HG03439 (cell line): ENCODE data around the gene MPLKIP.
"Not testable (repeated sequence)": the region's sequence is repeated elsewhere in the genome, so short reads cannot be mapped to it uniquely, and the experiment has no call there.

Experiments
- ATAC-seq: cut with Tn5 transposase; IDR thresholded peaks from one replicate; pipeline ENCODE4 v1.9.1; 2021; ENCODE audit warnings: mild to moderate bottlenecking, moderate library complexity; ENCODE audit not compliant: unreplicated experiment

MPLKIP gene

DNA sequence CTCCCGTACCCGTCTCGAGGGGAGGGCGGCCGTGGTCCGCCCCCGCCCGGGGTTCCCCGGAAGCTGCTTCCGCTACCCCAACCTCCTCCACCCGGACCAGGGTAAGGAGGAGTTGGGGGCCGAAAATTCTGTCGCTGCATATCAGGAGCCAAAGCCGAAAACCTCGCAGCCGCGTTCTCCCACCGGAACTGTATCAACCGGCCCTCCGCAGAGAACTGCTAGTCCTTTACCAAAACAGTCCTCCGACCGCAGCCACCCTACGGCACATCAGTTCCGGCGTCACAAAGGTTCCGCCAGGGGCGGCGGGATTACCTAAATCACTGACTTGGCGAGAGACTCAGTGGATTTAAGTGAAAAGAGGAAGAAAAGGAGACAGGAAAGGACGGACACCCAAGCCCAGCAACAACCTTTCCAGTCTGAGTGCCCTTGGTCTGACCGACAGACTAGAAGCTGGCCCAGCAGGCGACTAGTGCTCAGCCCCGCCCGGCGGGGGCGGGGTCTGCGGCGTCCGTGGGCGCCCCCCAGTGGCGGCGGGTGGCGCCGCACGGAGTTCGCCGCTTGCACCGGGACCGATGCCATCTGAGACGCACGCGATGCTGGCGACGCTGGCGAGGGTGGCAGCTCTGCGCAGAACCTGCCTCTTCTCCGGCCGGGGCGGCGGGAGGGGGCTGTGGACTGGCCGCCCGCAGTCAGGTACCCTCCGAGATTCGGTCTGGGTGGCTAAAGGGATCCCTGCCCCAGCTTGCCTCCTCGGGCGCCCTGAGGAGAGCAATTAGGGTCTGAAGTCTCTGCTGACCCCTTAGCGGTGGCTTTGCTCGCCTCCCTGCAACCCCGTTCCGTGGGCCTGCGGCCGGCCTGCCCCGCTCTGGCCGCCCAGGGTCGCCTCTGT lies at the start of gene MPLKIP, which contains the start of gene SUGCT:
Gene MPLKIP, minus strand, starts transcription at position 195 of the 889 bp plus-strand sequence. Its CDS starts 55 bp downstream, at position 140.
Gene SUGCT, plus strand, starts transcription at position 578 of the 889 bp plus-strand sequence.
- ATAC-seq = peak; percentile 91

- no peak for ATAC-seq
Measured at GRCh38 chr7:40182452-40182851, 48.0 kb upstream of the MPLKIP start.

- ATAC-seq = no peak
Measured at GRCh38 chr7:40177071-40177470, 42.6 kb upstream of the MPLKIP start.

DNA sequence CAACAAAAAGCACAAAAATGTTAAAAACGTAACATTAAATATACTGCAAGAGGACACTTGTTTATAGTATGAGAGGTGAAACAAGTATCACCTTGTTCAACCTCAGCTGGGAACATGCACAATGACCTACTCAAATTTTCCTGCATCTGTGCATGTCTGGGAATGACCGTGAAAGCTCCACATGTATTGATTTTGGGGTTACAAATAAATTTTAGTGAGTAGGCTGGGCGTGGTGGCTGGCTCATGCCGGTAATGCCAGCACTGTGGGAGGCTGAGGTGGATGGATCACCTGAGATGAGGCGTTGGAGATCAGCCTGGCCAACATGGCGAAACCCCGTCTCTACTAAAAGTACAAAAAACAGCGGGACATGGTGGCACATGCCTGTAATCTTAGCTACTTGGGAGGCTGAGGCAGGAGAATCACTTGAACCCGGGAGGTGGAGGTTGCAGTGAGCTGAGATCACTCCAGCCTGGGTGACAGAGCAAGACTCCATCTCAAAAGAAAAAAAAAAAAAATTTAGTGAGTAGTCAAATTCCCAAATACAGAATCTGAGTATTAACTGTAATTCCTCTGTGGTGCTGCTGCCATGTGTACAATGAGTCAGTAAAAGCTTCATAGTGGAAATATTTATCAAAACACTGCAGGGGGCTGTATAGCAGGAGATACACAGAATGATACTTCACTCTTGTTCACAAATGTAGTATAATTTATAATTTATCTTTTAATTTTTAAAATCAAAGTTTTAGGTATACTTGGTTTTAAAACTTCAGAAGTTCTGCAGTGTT lies 41.5 kb upstream of the MPLKIP start:
- no peak for ATAC-seq

GRCh38 chr7:40175256-40175655 lies 40.8 kb upstream of the MPLKIP start:
- ATAC-seq = not testable (repeated sequence)

DNA sequence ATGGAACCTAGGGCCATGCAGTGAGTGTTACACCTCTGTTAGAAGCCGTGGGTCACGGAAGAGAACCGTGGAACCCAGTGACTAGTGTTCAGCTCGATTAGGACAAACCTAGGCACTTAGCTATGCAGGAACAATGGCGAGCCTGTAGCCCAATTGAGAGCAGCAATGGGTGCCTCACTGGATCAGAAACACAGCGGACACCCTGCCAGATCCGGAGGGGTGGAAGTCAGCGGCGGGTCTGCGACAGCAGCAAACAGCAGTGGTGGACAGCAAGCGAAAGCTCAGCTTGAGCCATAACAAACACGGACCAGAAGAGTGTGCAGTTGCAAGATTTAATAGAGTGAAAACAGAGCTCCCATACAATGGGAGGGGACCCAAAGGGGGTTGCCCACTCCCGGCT lies 38.7 kb upstream of the MPLKIP start:
- ATAC-seq = not testable (repeated sequence)

GRCh38 chr7:40168266-40168665 lies 33.8 kb upstream of the MPLKIP start:
- ATAC-seq = not testable (repeated sequence)

- no peak for ATAC-seq
Measured at GRCh38 chr7:40167291-40167690, 32.9 kb upstream of the MPLKIP start.

GRCh38 chr7:40165216-40165615 lies 30.8 kb upstream of the MPLKIP start:
- ATAC-seq = no peak

DNA sequence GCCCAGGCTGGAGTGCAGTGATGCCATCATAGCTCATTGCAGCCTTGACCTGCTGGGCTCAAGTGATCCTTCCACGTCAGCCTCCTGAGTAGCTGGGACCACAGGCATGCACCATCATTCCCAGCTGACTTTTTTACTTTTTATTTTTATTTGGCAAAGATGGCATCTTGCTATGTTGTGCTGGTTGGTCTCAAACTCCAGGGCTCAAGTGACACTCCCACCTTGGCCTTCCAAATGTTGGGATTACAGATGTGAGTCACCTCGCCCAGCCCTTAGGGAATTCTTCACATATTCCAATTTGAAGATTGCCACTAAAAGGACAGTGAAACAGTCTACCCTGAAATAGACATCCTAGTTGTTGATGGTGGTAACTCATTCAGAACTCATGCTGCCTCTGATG lies 28.1 kb upstream of the MPLKIP start:
- ATAC-seq = no peak

- no peak for ATAC-seq
Measured at GRCh38 chr7:40156988-40157387, 22.6 kb upstream of the MPLKIP start.

- no peak for ATAC-seq
Measured at GRCh38 chr7:40151504-40151903, 17.1 kb upstream of the MPLKIP start.

GRCh38 chr7:40148671-40149070 lies 14.2 kb upstream of the MPLKIP start:
- ATAC-seq = no peak

DNA sequence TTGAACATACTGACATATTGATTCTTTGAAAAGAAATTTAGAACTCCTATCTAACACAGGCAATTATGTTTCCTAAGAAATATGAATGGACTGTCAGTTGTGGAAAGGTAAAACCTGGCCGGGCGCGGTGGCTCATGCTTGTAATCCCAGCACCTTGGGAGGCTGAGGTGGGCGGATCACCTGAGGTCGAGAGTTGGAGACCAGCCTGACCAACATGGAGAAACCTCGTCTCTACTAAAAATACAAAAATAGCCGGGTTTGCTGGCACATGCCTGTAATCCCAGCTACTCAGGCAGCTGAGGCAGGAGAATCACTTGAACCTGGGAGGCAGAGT lies 13.8 kb upstream of the MPLKIP start:
- not testable (repeated sequence) for ATAC-seq

- ATAC-seq = no peak
Measured at GRCh38 chr7:40147371-40148246, 13.2 kb upstream of the MPLKIP start.

DNA sequence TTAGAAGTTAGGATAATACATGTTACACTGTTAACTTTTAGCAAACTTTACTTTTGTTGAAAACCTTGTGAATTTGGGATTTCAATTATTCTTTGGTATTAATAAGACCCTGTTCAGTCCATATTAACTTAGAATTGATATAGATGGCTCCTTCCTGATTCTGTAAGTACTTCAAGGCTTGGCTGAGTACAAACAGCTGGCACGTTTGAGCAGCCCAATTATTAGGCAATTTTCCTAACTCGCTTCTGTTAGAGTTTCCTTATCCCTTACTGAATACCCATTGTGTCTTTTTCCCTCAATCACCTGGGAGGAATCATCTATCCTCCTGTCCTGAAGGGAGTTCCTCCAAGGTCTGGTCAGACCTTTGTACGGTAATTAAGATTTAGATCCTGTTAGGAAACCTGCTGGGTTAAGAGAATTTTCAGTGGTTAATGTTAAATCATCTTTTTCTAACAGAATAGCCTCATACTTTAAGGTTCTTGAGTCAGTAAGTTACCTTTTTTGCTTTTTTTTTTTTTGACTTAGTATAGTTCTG lies 11.2 kb upstream of the MPLKIP start:
- ATAC-seq = not testable (repeated sequence)

- ATAC-seq = not testable (repeated sequence)
Measured at GRCh38 chr7:40141916-40142315, 7.5 kb upstream of the MPLKIP start.

DNA sequence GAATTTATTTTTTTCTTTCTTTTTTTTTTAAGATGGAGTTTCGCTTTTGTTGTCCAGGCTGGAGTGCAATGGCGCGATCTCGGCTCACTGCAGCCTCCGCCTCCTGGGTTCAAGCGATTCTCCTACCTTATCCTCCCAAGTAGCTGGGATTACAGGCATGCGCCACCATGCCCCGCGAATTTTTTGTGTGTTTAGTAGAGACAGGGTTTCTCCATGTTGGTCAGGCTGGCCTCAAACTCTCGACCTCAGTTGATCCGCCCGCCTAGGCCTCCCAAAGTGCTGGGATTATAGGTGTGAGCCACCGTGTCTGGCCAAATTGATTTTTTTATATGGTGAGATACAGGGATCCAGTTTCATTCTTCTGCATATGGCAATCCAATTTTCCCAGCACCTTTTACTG lies 5.5 kb upstream of the MPLKIP start:
- not testable (repeated sequence) for ATAC-seq

DNA sequence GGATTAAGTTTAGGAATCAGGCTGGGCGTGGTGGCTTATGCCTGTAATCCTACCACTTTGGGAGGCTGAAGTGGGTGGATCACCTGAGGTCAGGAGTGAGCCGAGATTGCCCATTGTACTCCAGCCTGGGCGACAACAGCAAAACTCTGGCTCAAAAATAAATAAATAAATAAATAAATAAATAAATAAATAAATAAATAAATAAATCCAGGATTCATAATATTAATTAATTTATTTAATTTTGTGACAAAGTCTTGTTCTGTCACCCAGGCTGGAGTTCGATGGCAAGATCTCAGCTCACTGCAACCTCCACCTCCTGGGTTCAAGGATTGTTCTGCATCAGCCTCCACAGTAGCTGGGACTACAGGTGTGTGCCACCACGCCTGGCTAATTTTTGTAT lies 4.6 kb upstream of the MPLKIP start:
- ATAC-seq = no peak

- ATAC-seq = no peak
Measured at GRCh38 chr7:40137563-40137962, 3.1 kb upstream of the MPLKIP start.

- no peak for ATAC-seq
Measured at GRCh38 chr7:40135317-40135610, 842 bp upstream of the MPLKIP start.
